ENCODE data around the gene JOSD2.
"Not testable (repeated sequence)": the region's sequence is repeated elsewhere in the genome, so short reads cannot be mapped to it uniquely, and the experiment has no call there.

The JOSD2 gene

GRCh38 chr19:50475101-50475568, 35.9 kb downstream of the JOSD2 start:
- no peak for DNase-seq

DNA sequence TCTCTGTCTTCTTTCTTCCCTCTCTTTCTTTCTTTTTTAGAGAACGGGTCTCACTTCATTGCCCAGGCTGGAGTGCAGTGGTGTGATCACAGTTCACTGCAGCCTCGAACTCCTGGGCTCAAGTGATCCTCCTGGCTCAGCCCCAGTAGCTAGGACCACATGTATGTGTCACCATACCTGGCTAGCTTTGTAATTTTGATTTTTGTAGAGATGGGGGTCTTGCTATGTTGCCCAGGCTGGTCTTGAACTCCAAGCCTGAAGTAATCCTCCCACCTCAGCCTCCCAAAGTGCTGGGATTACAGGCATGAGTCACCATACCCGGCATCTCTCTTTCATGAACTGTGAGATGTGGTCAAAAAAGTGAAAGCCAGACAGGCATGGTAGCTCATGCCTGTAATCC, 37.7 kb downstream of the JOSD2 start:
- not testable (repeated sequence) for DNase-seq

DNA sequence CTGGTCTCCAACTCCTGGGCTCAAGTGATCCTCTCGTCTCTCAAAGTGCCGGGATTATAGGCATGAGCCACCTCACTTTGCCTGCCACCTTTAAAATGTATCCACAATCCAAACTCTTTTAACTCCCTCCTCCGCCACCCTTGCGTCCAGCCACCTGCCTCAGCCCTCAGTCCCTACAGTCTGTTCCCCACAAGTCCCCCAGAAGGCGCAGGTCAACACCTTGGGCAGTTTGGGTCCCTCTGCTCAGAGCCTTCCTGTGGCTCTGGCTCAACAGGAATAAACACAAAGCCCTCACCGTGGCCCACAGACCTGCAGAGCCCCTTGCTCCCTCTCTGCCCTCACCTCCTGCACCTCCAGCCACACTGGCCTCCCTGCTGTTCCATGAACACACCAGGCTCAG, 42.2 kb downstream of the JOSD2 start:
- no peak for DNase-seq

GRCh38 chr19:50467566-50467965, 43.4 kb downstream of the JOSD2 start:
- no peak for DNase-seq

DNA sequence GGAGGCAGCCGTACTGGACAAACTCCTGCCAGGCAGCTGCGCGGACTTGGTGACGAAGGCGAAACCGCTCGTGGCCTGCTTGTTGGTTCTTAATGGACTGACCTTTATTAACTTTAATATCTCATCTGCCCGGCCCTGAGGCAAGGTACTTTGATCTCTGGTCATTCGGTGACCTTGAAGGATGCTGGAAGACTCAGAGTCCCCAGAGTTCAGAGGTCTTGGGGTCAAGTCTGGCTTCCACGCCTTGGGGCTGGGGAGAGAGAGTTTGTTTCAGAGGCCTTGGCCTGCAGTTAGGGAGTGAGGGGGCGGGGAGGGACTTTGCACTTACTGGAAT, 44.3 kb downstream of the JOSD2 start:
- no peak for DNase-seq

GRCh38 chr19:50465986-50466705, 44.8 kb downstream of the JOSD2 start:
- DNase-seq: no peak

DNA sequence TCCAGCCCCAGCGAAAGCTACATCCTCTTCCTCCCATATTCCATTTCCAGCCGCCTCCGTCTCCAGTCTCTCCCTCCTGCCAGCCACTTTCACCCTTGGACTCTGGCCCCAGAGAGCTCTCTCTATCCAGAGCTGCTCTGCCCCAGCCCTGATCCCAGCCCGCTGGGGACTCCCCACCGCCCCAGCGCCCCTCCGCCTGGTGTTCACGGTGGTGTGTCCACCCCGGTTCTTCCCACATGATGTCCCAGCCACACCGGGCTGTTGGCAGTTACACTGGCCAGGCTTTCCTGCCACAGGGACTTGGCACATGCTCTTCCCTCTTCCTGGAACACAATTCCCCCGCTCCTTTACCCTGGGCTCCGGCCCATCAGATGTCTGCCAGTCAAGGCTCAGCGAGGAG, 46.0 kb downstream of the JOSD2 start:
- no peak for DNase-seq

GRCh38 chr19:50464348-50464747, 46.6 kb downstream of the JOSD2 start:
- DNase-seq: no peak

DNA sequence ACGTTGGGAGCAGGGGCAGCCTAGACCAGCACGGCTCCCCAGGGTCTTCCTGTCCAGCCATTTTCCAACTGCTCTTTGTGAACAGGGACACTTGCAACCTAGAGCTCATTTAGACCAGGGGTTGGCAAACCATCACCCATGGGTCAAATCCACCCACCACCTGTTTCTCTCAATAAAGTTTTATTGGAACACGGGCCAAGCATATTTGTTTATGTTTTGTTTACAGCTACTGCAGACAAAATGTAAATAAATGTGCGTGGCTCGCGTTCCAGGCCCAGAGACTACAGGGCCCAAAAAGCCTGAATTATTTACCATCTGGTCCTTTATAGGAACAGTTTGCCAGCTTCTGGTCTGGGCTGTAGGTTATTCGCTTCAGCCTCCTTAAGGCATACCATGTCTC, 48.0 kb downstream of the JOSD2 start:
- no peak for DNase-seq

GRCh38 chr19:50461066-50461875, 49.7 kb downstream of the JOSD2 start:
- DNase-seq: peak in 1 of 2 experiments; percentile 55

DNA sequence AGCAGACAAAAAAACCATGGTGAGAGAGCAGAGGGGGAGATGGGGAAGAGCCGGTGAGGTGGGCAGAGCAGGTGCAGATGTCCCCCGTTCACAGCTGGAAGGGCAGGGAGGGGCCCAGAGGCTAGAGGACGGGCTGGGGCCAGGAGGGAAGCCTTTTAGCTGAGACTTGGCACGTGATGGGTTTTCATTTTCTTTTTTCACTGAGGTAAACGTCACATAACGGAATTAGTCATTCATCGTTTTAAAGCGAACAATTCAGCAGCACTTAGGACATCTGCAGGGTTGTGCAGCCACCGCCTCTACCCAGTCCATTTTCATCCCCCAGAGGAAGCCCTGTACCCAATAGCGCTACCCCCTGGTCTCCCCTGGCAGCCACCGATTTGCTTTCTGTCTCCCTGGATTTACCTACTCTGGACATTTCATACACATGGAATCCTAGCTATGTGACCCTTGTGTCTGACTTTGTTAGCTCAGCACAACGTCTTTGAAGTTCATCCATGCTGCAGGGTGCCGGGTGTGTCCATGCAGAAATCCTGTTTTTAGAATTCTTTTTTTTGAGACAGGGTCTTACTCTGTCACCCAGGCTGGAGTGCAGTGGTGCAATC, 50.7 kb downstream of the JOSD2 start:
- DNase-seq: peak in 1 of 2 experiments; percentile 41

DNA sequence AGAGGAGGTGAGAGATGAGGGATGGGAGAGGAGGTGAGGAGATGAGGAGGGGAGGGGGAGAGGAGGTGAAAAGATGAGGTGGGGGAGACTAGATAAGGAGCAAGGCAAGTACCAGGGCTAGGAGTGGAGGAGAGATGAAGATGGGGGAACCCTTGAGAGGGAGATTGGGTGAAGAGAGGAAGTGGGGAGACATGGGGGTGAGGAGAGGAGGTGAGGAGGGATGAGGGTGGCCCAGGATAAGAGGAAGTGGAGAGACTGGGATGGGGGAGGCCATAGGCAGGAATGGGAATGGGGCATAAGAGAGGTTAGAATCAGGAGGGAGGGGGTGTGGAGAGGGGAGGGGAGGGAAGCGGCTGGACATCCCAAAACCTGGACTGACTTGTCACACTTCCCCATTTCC, 51.4 kb downstream of the JOSD2 start:
- no peak for DNase-seq

- no peak for DNase-seq
These were observed 51.9 kb downstream of the JOSD2 start for GRCh38 chr19:50459067-50459456.

- DNase-seq: no peak
These were observed 52.5 kb downstream of the JOSD2 start for GRCh38 chr19:50458396-50459066.

DNA sequence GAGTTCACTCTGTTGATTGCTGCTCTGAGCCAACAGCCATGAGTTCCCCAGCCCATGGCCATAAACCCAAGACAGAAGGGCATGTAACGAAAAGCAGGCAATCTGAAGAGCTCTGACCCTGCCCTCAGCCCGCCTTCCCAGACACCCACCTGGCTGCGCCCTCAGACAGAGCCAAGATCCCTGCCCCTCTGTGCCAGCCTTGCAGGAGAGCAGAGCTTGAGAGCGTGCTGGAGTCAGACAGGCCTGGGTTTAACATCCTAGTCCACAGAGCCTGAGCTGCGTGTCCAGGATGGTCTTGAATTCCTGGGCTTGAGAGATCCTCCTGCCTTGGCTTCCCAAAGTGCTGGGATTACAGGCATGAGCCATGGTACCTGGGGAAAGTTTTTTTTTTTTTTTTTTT, 53.7 kb downstream of the JOSD2 start:
- no peak for DNase-seq

Measured in SW 1271 (cell line).